HEK293 (cell line): Measurements from ENCODE around the gene PFN3.

Experiments used
- BCL11A ChIP-seq: fragments of 450-650 bp; formaldehyde crosslinking; IDR thresholded peaks from 2 replicates; pipeline ENCODE4 v1.5.1; 2016; ENCODE audit warnings: low read depth, missing biosample characterization, missing genetic modification characterization
- EGR2 ChIP-seq: fragments of 450-650 bp; formaldehyde crosslinking; IDR thresholded peaks from 2 replicates; pipeline ENCODE4 v1.5.1; 2016; ENCODE audit warnings: low read depth, missing biosample characterization, missing genetic modification characterization
- KLF1 ChIP-seq: fragments of 450-650 bp; formaldehyde crosslinking; IDR thresholded peaks from 2 replicates; pipeline ENCODE4 v1.5.1; 2016; ENCODE audit warnings: missing biosample characterization, missing genetic modification characterization
- KLF9 ChIP-seq: fragments of 450-650 bp; formaldehyde crosslinking; IDR thresholded peaks from 2 replicates; pipeline ENCODE4 v1.5.1; 2016; ENCODE audit warnings: missing biosample characterization, missing genetic modification characterization, low read depth
- PBX3 ChIP-seq: sonication (generic); formaldehyde crosslinking; IDR thresholded peaks from 2 replicates; pipeline ENCODE4 v1.8.1; 2022; ENCODE audit warnings: mild to moderate bottlenecking, moderate library complexity, missing genetic modification reagents
- SCRT2 ChIP-seq: fragments of 450-650 bp; formaldehyde crosslinking; IDR thresholded peaks from 2 replicates; pipeline ENCODE4 v1.5.1; 2016; ENCODE audit warnings: missing biosample characterization, missing genetic modification characterization
- SP7 ChIP-seq: fragments of 450-650 bp; formaldehyde crosslinking; IDR thresholded peaks from 2 replicates; pipeline ENCODE4 v1.5.1; 2016; ENCODE audit warnings: missing biosample characterization, missing genetic modification characterization
- TSHZ1 ChIP-seq: fragments of 450-650 bp; formaldehyde crosslinking; IDR thresholded peaks from 2 replicates; pipeline ENCODE4 v1.5.1; 2016; ENCODE audit warnings: missing biosample characterization, missing genetic modification characterization, borderline replicate concordance
- YY1 ChIP-seq: fragments of 450-650 bp; formaldehyde crosslinking; IDR thresholded peaks from 2 replicates; pipeline ENCODE4 v1.5.1; 2018; ENCODE audit warnings: missing biosample characterization, missing genetic modification characterization
- ZNF121 ChIP-seq: fragments of 450-650 bp; formaldehyde crosslinking; IDR thresholded peaks from 2 replicates; pipeline ENCODE4 v1.5.1; 2016; ENCODE audit warnings: missing biosample characterization, missing genetic modification characterization
- ZNF146 ChIP-seq: fragments of 450-650 bp; formaldehyde crosslinking; IDR thresholded peaks from 2 replicates; pipeline ENCODE4 v1.5.1; 2016; ENCODE audit warnings: missing biosample characterization, missing genetic modification characterization
- ZNF214 ChIP-seq: fragments of 450-650 bp; formaldehyde crosslinking; IDR thresholded peaks from 2 replicates; pipeline ENCODE4 v1.5.1; 2017; ENCODE audit warnings: missing biosample characterization, mild to moderate bottlenecking, missing genetic modification characterization, borderline replicate concordance
- ZNF248 ChIP-seq: fragments of 450-650 bp; formaldehyde crosslinking; IDR thresholded peaks from 2 replicates; pipeline ENCODE4 v1.5.1; 2017; ENCODE audit warnings: missing biosample characterization, missing genetic modification characterization
- ZNF350 ChIP-seq: fragments of 450-650 bp; formaldehyde crosslinking; IDR thresholded peaks from 2 replicates; pipeline ENCODE4 v1.5.0; 2017; ENCODE audit warnings: missing biosample characterization, mild to moderate bottlenecking, missing genetic modification characterization
- ZNF394 ChIP-seq: fragments of 450-650 bp; formaldehyde crosslinking; IDR thresholded peaks from 2 replicates; pipeline ENCODE4 v1.5.1; 2016; ENCODE audit warnings: missing biosample characterization, missing genetic modification characterization, mild to moderate bottlenecking, moderate library complexity, borderline replicate concordance
- ZNF423 ChIP-seq: fragments of 450-650 bp; formaldehyde crosslinking; IDR thresholded peaks from 2 replicates; pipeline ENCODE4 v1.5.1; 2016; ENCODE audit warnings: missing biosample characterization, missing genetic modification characterization
- ZNF518A ChIP-seq: fragments of 450-650 bp; formaldehyde crosslinking; conservative IDR thresholded peaks from 2 replicates; pipeline ENCODE4 v1.5.1; 2016; ENCODE audit warnings: low read depth, missing biosample characterization, missing genetic modification characterization
- ZNF530 ChIP-seq: fragments of 450-650 bp; formaldehyde crosslinking; IDR thresholded peaks from 2 replicates; pipeline ENCODE4 v1.5.1; 2016; ENCODE audit warnings: low read depth, missing biosample characterization, missing genetic modification characterization
- ZNF561 ChIP-seq: fragments of 450-650 bp; IDR thresholded peaks from 2 replicates; pipeline ENCODE4 v1.5.1; 2018; ENCODE audit warnings: missing biosample characterization, missing genetic modification characterization, borderline replicate concordance
- ZNF626 ChIP-seq: fragments of 450-650 bp; sonication (Bioruptor Pico); formaldehyde crosslinking; IDR thresholded peaks from 2 replicates; pipeline ENCODE4 v1.5.1; 2018; ENCODE audit warnings: missing biosample characterization, missing genetic modification characterization, inconsistent platforms
- ZNF76 ChIP-seq: fragments of 450-650 bp; formaldehyde crosslinking; IDR thresholded peaks from 2 replicates; pipeline ENCODE4; 2016; ENCODE audit warnings: low read depth, missing biosample characterization, missing genetic modification characterization, borderline replicate concordance
- ZSCAN16 ChIP-seq: fragments of 450-650 bp; formaldehyde crosslinking; IDR thresholded peaks from 2 replicates; pipeline ENCODE4 v1.5.1; 2016; ENCODE audit warnings: missing biosample characterization, missing genetic modification characterization
- ZSCAN30 ChIP-seq: fragments of 450-650 bp; IDR thresholded peaks from 2 replicates; pipeline ENCODE4 v1.5.1; 2018; ENCODE audit warnings: missing biosample characterization, mild to moderate bottlenecking, missing genetic modification characterization, moderate library complexity
- TF ChIP-seq, protein P1 (sequence below): fragments of 450-650 bp; formaldehyde crosslinking; IDR thresholded peaks from 2 replicates; pipeline ENCODE4 v1.5.1; 2016; ENCODE audit warnings: missing biosample characterization, missing genetic modification characterization
- TF ChIP-seq, protein P2 (sequence below): fragments of 450-650 bp; formaldehyde crosslinking; IDR thresholded peaks from 2 replicates; pipeline ENCODE4 v1.5.1; 2016; ENCODE audit warnings: missing biosample characterization, missing genetic modification characterization

PFN3 gene

DNA sequence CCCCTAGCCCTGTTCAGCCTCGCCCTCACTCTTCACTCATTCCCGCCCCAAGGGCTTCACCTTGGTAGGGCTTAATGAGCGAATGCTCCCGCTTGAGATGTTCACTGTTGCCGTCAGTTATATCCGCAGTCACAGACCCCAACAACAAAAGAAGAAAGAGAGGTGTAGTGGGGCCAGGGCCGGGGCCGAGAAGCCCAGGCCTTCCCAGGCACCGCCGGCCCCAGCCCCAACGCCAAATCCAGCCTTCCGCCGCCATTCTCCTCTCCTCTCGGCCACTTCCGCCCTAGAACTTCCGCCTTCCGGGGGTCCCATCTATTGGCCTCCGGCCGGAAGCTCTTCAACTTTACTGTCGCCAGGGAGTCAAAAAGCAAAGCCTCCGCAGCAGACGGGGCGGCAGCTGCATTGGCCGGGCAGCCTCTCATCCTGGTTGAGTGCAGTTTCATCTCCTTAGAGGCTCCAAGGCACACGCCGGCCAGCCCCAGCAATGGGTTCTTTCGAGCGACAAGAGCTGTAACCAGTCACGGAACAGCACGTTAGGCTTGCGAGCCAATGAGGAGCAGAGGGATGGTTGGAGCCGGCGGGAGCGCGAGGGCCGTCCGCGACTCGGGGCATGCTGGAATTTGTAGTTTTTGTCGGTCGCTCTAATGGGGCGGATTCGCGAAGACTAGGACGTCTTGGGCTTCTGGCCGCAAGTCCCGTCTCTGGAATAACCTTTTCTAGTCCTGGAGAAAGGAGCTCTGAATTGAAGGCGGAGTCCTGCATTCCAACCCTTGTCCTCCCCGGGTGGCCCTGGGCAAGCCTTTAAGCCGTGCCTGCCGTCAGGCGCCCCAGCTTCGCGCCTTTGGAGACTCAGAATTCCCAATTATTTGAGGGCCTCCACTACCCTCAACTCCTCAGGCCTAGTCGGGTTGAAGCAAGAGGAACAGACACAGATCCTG, 48.8 kb downstream of the PFN3 start, which contains the start of gene LMAN2 (continued):
- TF ChIP-seq TSHZ1 (tag by site-specific recombination) (no peak), ZNF530 (tag by site-specific recombination) (no peak), ZNF248 (tag by site-specific recombination) (no peak), ZSCAN30 (tag by site-specific recombination) (peak; percentile 91), ZNF518A (tag by site-specific recombination) (peak; percentile 71; the same call in 1 of the 2 replicates), SCRT2 (tag by site-specific recombination) (no peak), ZSCAN16 (tag by site-specific recombination) (no peak), BCL11A (tag by site-specific recombination) (peak; percentile 50; the same call in 1 of the 2 replicates), KLF1 (tag by site-specific recombination) (no peak; the same call in 1 of the 2 replicates), PBX3 (CRISPR knock-in tag) (peak; percentile 81), ZNF121 (tag by site-specific recombination) (no peak), ZNF423 (tag by site-specific recombination) (no peak), ZNF76 (peak; percentile 95), ZNF350 (tag by site-specific recombination) (no peak), ZNF561 (tag by site-specific recombination) (peak; percentile 92; the same call in 1 of the 2 replicates), SP7 (tag by site-specific recombination) (peak; percentile 88), ZNF626 (tag by site-specific recombination) (no peak), KLF9 (no peak; the same call in 1 of the 2 replicates), EGR2 (tag by site-specific recombination) (no peak), ZNF214 (tag by site-specific recombination) (no peak), YY1 (peak; percentile 92), ZNF146 (tag by site-specific recombination) (0 out of 2 replicates have a peak, but pooled peaks have one; percentile 18), ZNF394 (tag by site-specific recombination) (peak; percentile 74; the same call in 1 of the 2 replicates)
- TF ChIP-seq, protein P1, sequence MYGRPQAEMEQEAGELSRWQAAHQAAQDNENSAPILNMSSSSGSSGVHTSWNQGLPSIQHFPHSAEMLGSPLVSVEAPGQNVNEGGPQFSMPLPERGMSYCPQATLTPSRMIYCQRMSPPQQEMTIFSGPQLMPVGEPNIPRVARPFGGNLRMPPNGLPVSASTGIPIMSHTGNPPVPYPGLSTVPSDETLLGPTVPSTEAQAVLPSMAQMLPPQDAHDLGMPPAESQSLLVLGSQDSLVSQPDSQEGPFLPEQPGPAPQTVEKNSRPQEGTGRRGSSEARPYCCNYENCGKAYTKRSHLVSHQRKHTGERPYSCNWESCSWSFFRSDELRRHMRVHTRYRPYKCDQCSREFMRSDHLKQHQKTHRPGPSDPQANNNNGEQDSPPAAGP (tag by site-specific recombination) = peak; percentile 60
- TF ChIP-seq, protein P2, sequence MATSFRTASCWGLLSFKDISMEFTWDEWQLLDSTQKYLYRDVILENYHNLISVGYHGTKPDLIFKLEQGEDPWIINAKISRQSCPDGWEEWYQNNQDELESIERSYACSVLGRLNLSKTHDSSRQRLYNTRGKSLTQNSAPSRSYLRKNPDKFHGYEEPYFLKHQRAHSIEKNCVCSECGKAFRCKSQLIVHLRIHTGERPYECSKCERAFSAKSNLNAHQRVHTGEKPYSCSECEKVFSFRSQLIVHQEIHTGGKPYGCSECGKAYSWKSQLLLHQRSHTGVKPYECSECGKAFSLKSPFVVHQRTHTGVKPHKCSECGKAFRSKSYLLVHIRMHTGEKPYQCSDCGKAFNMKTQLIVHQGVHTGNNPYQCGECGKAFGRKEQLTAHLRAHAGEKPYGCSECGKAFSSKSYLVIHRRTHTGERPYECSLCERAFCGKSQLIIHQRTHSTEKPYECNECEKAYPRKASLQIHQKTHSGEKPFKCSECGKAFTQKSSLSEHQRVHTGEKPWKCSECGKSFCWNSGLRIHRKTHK (tag by site-specific recombination) = no peak
